Activated T-helper 17 cell treated with anti-CD3 and anti-CD28 coated beads, Interleukin-2, amount 50 U/mL, for 72 hours (primary cell): ENCODE data around the gene CLTCL1. TPM values are rescaled to one million over a fixed set of nuclear protein-coding genes. Genes with fewer than 3 reads are reported as not detected.
A peak's percentile ranks its signal among the peaks of the same experiment; 100 is the strongest.

Experiments
- ATAC-seq: fragments of 150-1000 bp; cut with Tn5 transposase; replicated peaks from 2 replicates; pipeline ENCODE4 v1.10.0; 2021; ENCODE audit warnings: mild to moderate bottlenecking, moderate library complexity
- H3K27ac Mint-ChIP-seq: one replicate; pipeline ENCODE4 v1.8.0; 2022; ENCODE audit warnings: mixed read lengths
- H3K27me3 Mint-ChIP-seq: one replicate; pipeline ENCODE4 v1.8.0; 2022; ENCODE audit warnings: mixed read lengths
- H3K36me3 Mint-ChIP-seq: one replicate; pipeline ENCODE4 v1.8.0; 2022; ENCODE audit warnings: low read depth, mild to moderate bottlenecking, mixed read lengths
- H3K4me1 Mint-ChIP-seq: one replicate; pipeline ENCODE4 v1.8.0; 2022; ENCODE audit warnings: mixed read lengths
- H3K4me3 Mint-ChIP-seq: one replicate; pipeline ENCODE4 v1.8.0; 2022; ENCODE audit warnings: mild to moderate bottlenecking, mixed read lengths
- H3K9me3 Mint-ChIP-seq: one replicate; pipeline ENCODE4 v1.8.0; 2022; ENCODE audit warnings: mixed read lengths
- total RNA-seq, 2 donors: library from RNA; stranded (reverse); gene quantifications; one replicate each; pipeline ENCODE4 v1.2.3, GENCODE V29; 2022

The CLTCL1 gene
- total RNA-seq, 2 donors from 2014 or later = 0.86 to 2.0 TPM

- no peak overlapping the region for H3K27ac Mint-ChIP-seq
- no peaks in the 10 kb centered on the region for H3K36me3 Mint-ChIP-seq
- no peak overlapping the region for H3K4me3 Mint-ChIP-seq
- H3K9me3 Mint-ChIP-seq = no peaks in the 10 kb centered on the region
- no peak for ATAC-seq
- H3K27me3 Mint-ChIP-seq = peaks cover 4% of the 10 kb centered on the region
- no peaks in the 10 kb centered on the region for H3K4me1 Mint-ChIP-seq
Observed at GRCh38 chr22:19194766-19195536, 96.6 kb downstream of the CLTCL1 start.

DNA sequence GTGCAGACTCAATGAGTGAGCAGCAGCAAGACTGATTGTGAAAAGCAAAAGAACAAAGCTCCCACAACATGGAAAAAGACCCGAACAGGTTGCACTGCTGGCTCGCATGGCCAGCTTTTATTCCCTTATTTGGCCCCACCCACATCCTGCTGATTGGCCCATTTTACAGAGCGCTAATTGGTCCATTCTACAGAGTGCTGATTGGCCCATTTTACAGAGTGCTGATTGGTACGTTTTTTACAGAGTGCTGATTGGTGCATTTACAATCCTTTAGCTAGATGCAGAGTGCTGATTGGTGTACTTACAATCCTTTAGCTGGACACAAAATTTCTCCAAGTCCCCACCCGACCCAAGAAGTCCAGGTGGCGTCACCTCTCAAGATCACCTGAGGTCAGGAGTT lies 97.6 kb downstream of the CLTCL1 start:
- H3K4me3 Mint-ChIP-seq = no peak overlapping the region
- H3K9me3 Mint-ChIP-seq = no peaks in the 10 kb centered on the region
- no peak overlapping the region for H3K27ac Mint-ChIP-seq
- H3K36me3 Mint-ChIP-seq = no peaks in the 10 kb centered on the region
- ATAC-seq = no peak
- peaks cover 4% of the 10 kb centered on the region for H3K27me3 Mint-ChIP-seq
- no peaks in the 10 kb centered on the region for H3K4me1 Mint-ChIP-seq

DNA sequence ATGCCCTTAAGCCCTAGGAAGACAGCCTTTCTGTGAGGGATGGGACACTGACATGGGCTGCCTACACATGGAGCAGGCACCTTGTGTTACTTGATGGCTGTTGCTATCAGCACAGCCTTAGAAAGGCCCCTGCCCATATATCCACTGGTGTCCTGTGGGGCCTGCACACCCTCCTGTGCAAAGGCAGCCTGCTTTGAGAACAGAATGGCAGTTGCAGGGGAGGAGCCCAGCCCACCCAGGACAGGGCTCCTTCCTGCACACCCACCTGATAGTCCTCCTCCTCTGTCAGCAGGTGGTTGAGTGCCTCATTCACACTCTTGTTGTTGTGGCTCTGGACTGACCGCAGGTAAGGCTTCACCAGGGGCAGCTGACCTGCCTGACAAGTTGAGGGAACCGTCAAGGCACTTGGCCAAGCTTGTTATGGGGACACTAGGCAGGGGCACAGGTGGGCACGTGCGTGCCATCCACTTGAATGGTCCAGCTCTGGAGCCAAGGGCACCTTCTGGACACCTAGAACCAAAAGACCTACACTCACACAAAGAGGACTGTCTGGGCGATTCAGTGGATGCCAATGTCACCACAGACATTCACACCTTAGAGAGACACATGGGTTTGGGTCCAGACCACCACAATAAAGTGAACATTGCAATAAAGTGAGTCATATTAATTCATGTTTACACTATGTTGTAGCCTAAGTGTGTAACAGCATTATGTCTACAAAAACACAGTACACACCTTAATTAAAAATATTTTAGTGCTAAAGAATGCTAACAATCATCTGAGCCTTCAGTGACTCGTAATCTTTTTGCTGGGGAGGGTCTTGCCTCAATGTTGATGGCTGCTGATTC lies 103.6 kb downstream of the CLTCL1 start:
- ATAC-seq = no peak
- Mint-ChIP-seq H3K27me3 (no peaks in the 10 kb centered on the region), H3K4me3 (no peak overlapping the region), H3K36me3 (no peaks in the 10 kb centered on the region), H3K27ac (no peak overlapping the region), H3K4me1 (no peaks in the 10 kb centered on the region), H3K9me3 (no peaks in the 10 kb centered on the region)

GRCh38 chr22:19184276-19184997 lies 107.1 kb downstream of the CLTCL1 start:
- ATAC-seq = no peak
- Mint-ChIP-seq H3K36me3 (no peaks in the 10 kb centered on the region), H3K4me3 (no peak overlapping the region), H3K27ac (no peak overlapping the region), H3K4me1 (peaks cover 16% of the 10 kb centered on the region), H3K9me3 (no peaks in the 10 kb centered on the region), H3K27me3 (no peaks in the 10 kb centered on the region)

DNA sequence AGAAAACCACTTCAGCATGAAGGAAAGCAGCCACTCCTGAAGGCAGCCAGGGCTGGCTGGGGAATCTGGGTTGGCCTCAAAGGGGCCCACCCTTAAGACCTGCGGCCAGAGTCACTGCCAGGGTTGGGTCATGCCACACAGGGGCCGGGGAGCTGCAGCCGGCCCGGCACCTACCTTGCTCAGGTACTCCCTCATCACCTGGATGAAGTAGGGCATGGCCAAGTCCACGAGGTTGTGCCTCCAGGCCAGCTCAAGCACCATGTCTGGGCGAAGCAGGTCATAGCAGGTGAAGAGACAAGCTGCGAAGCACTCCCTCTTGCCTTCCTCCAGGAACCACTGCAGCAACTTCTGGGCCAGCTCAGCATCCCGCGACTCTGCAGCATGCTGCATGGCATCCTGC lies 108.3 kb downstream of the CLTCL1 start:
- Mint-ChIP-seq H3K36me3 (no peaks in the 10 kb centered on the region), H3K4me3 (no peak overlapping the region), H3K27ac (no peak overlapping the region), H3K27me3 (no peaks in the 10 kb centered on the region), H3K9me3 (no peaks in the 10 kb centered on the region), H3K4me1 (peaks cover 16% of the 10 kb centered on the region)
- no peak for ATAC-seq

- no peaks in the 10 kb centered on the region for H3K27me3 Mint-ChIP-seq
- peaks cover 16% of the 10 kb centered on the region for H3K4me1 Mint-ChIP-seq
- H3K9me3 Mint-ChIP-seq = no peaks in the 10 kb centered on the region
- H3K4me3 Mint-ChIP-seq = peak overlapping the region; percentile 55
- ATAC-seq = no peak
- peak overlapping the region; percentile 75 for H3K27ac Mint-ChIP-seq
- H3K36me3 Mint-ChIP-seq = no peaks in the 10 kb centered on the region
Observed at GRCh38 chr22:19182472-19183157, 108.9 kb downstream of the CLTCL1 start.

DNA sequence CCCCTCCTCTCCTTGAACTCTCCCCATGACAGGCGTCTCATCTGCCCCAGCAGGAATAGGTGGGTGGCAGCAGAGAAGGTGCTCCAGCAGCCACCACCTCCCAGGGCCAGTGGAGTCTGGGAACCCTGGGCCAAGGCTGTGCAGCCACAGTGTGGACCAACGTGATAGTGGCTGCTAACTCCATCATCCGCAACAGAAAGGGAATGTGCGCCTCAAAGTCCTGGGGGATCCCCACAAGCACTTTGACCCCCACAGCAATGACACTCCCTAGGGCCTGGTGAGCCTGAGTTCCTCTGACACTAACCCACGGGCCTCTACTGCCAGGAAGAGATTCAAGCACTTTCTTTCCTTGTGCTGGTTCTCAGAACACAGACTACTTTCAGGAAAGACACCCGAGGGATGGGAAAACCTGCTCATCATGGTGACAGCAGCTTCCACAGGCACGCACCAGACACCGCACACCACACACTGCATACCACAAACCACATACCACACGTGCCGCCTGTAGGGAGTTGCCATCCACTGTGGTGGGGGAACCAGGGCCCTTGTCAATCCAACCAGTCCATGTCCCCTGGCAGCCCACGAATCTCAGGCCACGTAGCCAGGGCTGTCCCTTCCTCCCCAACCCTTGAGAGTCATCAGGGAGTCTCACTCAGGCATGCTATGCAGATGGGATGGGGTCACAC lies 109.6 kb downstream of the CLTCL1 start:
- Mint-ChIP-seq H3K4me3 (peak overlapping the region; percentile 55), H3K9me3 (no peaks in the 10 kb centered on the region), H3K4me1 (peaks cover 16% of the 10 kb centered on the region), H3K36me3 (no peaks in the 10 kb centered on the region), H3K27me3 (no peaks in the 10 kb centered on the region), H3K27ac (peak overlapping the region; percentile 75)
- no peak for ATAC-seq

DNA sequence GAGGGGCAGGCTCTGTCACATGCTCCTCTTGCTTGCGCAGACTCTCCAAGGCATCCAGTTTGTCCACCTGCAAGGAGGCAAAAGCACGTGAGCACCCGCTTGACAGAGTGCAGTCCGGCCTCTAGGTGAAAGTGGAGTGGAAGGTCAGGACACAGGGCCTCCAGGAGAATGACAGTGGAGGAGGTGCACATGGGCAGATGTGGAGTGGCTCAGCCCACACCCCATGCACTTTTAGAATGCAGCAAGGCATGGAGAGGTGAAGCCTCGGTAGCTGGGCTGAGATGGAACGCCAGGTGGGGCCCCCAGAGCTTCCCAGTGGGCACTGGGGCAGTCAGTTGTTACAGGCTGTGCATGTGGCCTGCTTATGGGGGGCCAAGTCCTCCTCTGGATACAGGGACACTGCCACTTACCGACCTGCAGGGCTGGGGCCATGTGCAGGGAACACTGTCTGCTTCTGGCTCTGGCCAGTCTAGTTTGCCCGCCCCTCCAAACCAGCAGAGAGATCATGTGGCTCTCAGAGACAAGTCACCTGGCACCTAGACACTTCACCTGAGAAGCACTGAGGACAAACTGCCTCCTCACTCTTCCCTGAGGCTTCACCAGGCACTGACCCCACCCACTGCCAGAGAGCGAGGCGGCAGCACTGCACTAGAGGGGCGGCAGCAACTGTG lies 110.6 kb downstream of the CLTCL1 start:
- no peaks in the 10 kb centered on the region for H3K27me3 Mint-ChIP-seq
- H3K4me3 Mint-ChIP-seq = peak overlapping the region; percentile 6
- no peaks in the 10 kb centered on the region for H3K9me3 Mint-ChIP-seq
- H3K4me1 Mint-ChIP-seq = peaks cover 16% of the 10 kb centered on the region
- no peaks in the 10 kb centered on the region for H3K36me3 Mint-ChIP-seq
- H3K27ac Mint-ChIP-seq = no peak overlapping the region
- ATAC-seq = no peak

DNA sequence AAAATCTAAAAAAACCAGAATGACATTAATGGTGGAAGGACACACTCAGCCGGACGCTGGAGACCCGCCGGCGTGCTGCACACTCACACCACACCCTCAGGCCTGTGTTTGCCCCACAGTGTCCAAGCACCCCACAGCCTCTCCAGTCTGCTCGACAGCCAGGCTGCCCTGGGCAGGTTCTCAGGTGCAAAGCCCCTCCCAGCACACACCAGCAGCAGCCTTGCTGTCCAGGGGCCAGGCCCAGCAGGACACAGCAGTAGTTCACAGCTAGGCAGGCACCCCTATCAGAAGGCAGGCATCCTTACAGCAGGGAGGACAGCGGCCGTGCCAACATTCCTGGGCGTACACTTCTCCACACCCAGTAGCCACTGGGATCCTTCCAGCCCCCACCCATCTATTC lies 111.3 kb downstream of the CLTCL1 start:
- no peaks in the 10 kb centered on the region for H3K27me3 Mint-ChIP-seq
- no peaks in the 10 kb centered on the region for H3K9me3 Mint-ChIP-seq
- ATAC-seq = no peak
- H3K4me1 Mint-ChIP-seq = peaks cover 16% of the 10 kb centered on the region
- no peak overlapping the region for H3K27ac Mint-ChIP-seq
- no peaks in the 10 kb centered on the region for H3K36me3 Mint-ChIP-seq
- no peak overlapping the region for H3K4me3 Mint-ChIP-seq

GRCh38 chr22:19179497-19180048 lies 111.9 kb downstream of the CLTCL1 start:
- Mint-ChIP-seq H3K27me3 (no peaks in the 10 kb centered on the region), H3K9me3 (no peaks in the 10 kb centered on the region), H3K4me1 (peaks cover 16% of the 10 kb centered on the region), H3K36me3 (no peaks in the 10 kb centered on the region), H3K4me3 (peak overlapping the region; percentile 77), H3K27ac (peak overlapping the region; percentile 62)
- ATAC-seq = peak; percentile 48

- peaks cover 16% of the 10 kb centered on the region for H3K4me1 Mint-ChIP-seq
- H3K27ac Mint-ChIP-seq = peak within 1 kb of the TSS; percentile 62
- peak within 1 kb of the TSS; percentile 77 for H3K4me3 Mint-ChIP-seq
- no peaks in the 10 kb centered on the region for H3K36me3 Mint-ChIP-seq
- ATAC-seq = peak; percentile 90
- H3K9me3 Mint-ChIP-seq = no peaks in the 10 kb centered on the region
- no peaks in the 10 kb centered on the region for H3K27me3 Mint-ChIP-seq
Observed at GRCh38 chr22:19178657-19179496, 112.6 kb downstream of the CLTCL1 start, which contains the start of gene SLC25A1. Gene SLC25A1 (minus strand): TSS chr22:19178736. CDS start chr22:19178673, 63 bp downstream.

GRCh38 chr22:19178065-19178656 lies 113.4 kb downstream of the CLTCL1 start:
- peak overlapping the region; percentile 44 for H3K4me3 Mint-ChIP-seq
- H3K36me3 Mint-ChIP-seq = no peaks in the 10 kb centered on the region
- H3K9me3 Mint-ChIP-seq = no peaks in the 10 kb centered on the region
- peak; percentile 43 for ATAC-seq
- no peak overlapping the region for H3K27ac Mint-ChIP-seq
- no peaks in the 10 kb centered on the region for H3K27me3 Mint-ChIP-seq
- H3K4me1 Mint-ChIP-seq = peaks cover 16% of the 10 kb centered on the region
